ENCODE data around the gene NFE2L3. TPM values are rescaled to one million over a fixed set of nuclear protein-coding genes. Genes with fewer than 3 reads are reported as not detected.

Gene NFE2L3
- total RNA-seq, 1 experiment from 2014 or later: 40.0 TPM

GRCh38 chr7:26127411-26127810 is 24.6 kb upstream of the NFE2L3 start:
- Histone ChIP-seq H3K27ac (ENCODE audit: low read length) (no peak overlapping the region), H3K9ac (ENCODE audit: low read length) (no peak overlapping the region), H3K79me2 (ENCODE audit: low read length) (no peaks in the 10 kb centered on the region), H4K20me1 (ENCODE audit: low read length) (no peaks in the 10 kb centered on the region), H3F3A (ENCODE audit: low read length, unreplicated experiment) (no peaks in the 10 kb centered on the region), H3K9me2 (replicated peaks; ENCODE audit: low read length) (no peaks in the 10 kb centered on the region), H3K27me3 (ENCODE audit: low read length) (no peaks in the 10 kb centered on the region), H3K4me2 (ENCODE audit: low read length) (no peak overlapping the region), H3K9me3 (ENCODE audit: low read length) (no peaks in the 10 kb centered on the region), H3K4me3 (ENCODE audit: low read length) (no peak overlapping the region), H3K36me3 (ENCODE audit: low read depth, low read length) (no peaks in the 10 kb centered on the region), H2AFZ (ENCODE audit: low read length) (no peak overlapping the region), H3K4me1 (ENCODE audit: insufficient read depth, low read length) (no peaks in the 10 kb centered on the region)
- BruUV-seq (replicated peaks): no TSS peak
- ChIA-PET CTCF (no interaction called here), POLR2A (ENCODE audit: unreplicated experiment) (no interaction called here)
- intact Hi-C loops (cut with micrococcal nuclease): no loop called here
- ATAC-seq (no peak), DNase-seq (no peak)
- TF ChIP-seq EZH2 (IDR thresholded peaks at IDR 0.05; ENCODE audit: low read length, unreplicated experiment) (no peak), EZH2phosphoT487 (IDR thresholded peaks at IDR 0.05; ENCODE audit: borderline replicate concordance, low read length) (no peak), CTCF (conservative IDR thresholded peaks at IDR 0.05; ENCODE audit: low read depth, low read length) (no peak)

- Histone ChIP-seq H3K4me1 (ENCODE audit: insufficient read depth, low read length) (no peaks in the 10 kb centered on the region), H3K9me2 (replicated peaks; ENCODE audit: low read length) (no peaks in the 10 kb centered on the region), H3K27ac (ENCODE audit: low read length) (no peak overlapping the region), H3K9me3 (ENCODE audit: low read length) (no peaks in the 10 kb centered on the region), H3K9ac (ENCODE audit: low read length) (no peak overlapping the region), H3K4me2 (ENCODE audit: low read length) (no peak overlapping the region), H3K27me3 (ENCODE audit: low read length) (no peaks in the 10 kb centered on the region), H3K36me3 (ENCODE audit: low read depth, low read length) (no peaks in the 10 kb centered on the region), H3F3A (ENCODE audit: low read length, unreplicated experiment) (no peaks in the 10 kb centered on the region), H3K79me2 (ENCODE audit: low read length) (no peaks in the 10 kb centered on the region), H4K20me1 (ENCODE audit: low read length) (no peaks in the 10 kb centered on the region), H3K4me3 (ENCODE audit: low read length) (no peak overlapping the region), H2AFZ (ENCODE audit: low read length) (no peak overlapping the region)
- ChIA-PET POLR2A (ENCODE audit: unreplicated experiment) (no interaction called here), CTCF (interaction anchor here (0.6 kb wide), 1 partner anchor 1557 kb away, joined by 3 read pairs; no protein-coding TSS in a partner anchor)
- no TSS peak for BruUV-seq (replicated peaks)
- intact Hi-C loops (cut with micrococcal nuclease): no loop called here
- no peak for DNase-seq
- ATAC-seq: no peak
- no peak for TF ChIP-seq CTCF (conservative IDR thresholded peaks at IDR 0.05; ENCODE audit: low read depth, low read length)
- no peak for TF ChIP-seq EZH2phosphoT487 (IDR thresholded peaks at IDR 0.05; ENCODE audit: borderline replicate concordance, low read length)
Measured at GRCh38 chr7:26131056-26131589, 20.9 kb upstream of the NFE2L3 start.

GRCh38 chr7:26135076-26135475 is 16.9 kb upstream of the NFE2L3 start:
- H3K27me3 ChIP-seq (ENCODE audit: low read length): no peaks in the 10 kb centered on the region
- no peaks in the 10 kb centered on the region for H3K36me3 ChIP-seq (ENCODE audit: low read depth, low read length)
- H3K4me3 ChIP-seq (ENCODE audit: low read length): no peak overlapping the region
- H3K4me2 ChIP-seq (ENCODE audit: low read length): no peak overlapping the region
- H4K20me1 ChIP-seq (ENCODE audit: low read length): no peaks in the 10 kb centered on the region
- no peaks in the 10 kb centered on the region for H3K4me1 ChIP-seq (ENCODE audit: insufficient read depth, low read length)
- CTCF ChIA-PET: no interaction called here
- no peaks in the 10 kb centered on the region for H3F3A ChIP-seq (ENCODE audit: low read length, unreplicated experiment)
- DNase-seq (no peak), ATAC-seq (no peak)
- POLR2A ChIA-PET (ENCODE audit: unreplicated experiment): no interaction called here
- TF ChIP-seq EZH2phosphoT487 (IDR thresholded peaks at IDR 0.05; ENCODE audit: borderline replicate concordance, low read length) (no peak), CTCF (conservative IDR thresholded peaks at IDR 0.05; ENCODE audit: low read depth, low read length) (no peak), EZH2 (IDR thresholded peaks at IDR 0.05; ENCODE audit: low read length, unreplicated experiment) (no peak)
- no peak overlapping the region for H3K9ac ChIP-seq (ENCODE audit: low read length)
- no TSS peak for BruUV-seq (replicated peaks)
- no peaks in the 10 kb centered on the region for H3K79me2 ChIP-seq (ENCODE audit: low read length)
- H3K27ac ChIP-seq (ENCODE audit: low read length): no peak overlapping the region
- no peak overlapping the region for H2AFZ ChIP-seq (ENCODE audit: low read length)
- intact Hi-C loops (cut with micrococcal nuclease): no loop called here
- no peaks in the 10 kb centered on the region for H3K9me2 ChIP-seq (replicated peaks; ENCODE audit: low read length)
- no peaks in the 10 kb centered on the region for H3K9me3 ChIP-seq (ENCODE audit: low read length)
